ENCODE results near the gene DTX3L. TPM values are rescaled to one million over a fixed set of nuclear protein-coding genes. Genes with fewer than 3 reads are reported as not detected.

The DTX3L gene
- total and polyA plus RNA-seq, 2 experiments from 2014 or later: 10.6 to 27.2 TPM

- 89% methylated on average over 2 of the region's 2 CpGs for WGBS (ENCODE audit: low lambda C conversion rate, missing lambda C conversion rate)
- Histone ChIP-seq H3K36me3 (replicated peaks; ENCODE audit: insufficient read depth, low read depth) (no peaks in the 10 kb centered on the region), H3K79me2 (no peaks in the 10 kb centered on the region), H2AFZ (no peak overlapping the region), H3K4me1 (ENCODE audit: insufficient read depth) (no peaks in the 10 kb centered on the region), H3K4me3 (no peak overlapping the region), H3K27ac (no peak overlapping the region), H3K4me2 (no peak overlapping the region), H3K9me3 (ENCODE audit: low read depth) (no peaks in the 10 kb centered on the region), H4K20me1 (ENCODE audit: insufficient read depth, poor library complexity, severe bottlenecking) (no peaks in the 10 kb centered on the region), H3K27me3 (no peaks in the 10 kb centered on the region), H3K9me2 (replicated peaks; ENCODE audit: insufficient read depth) (no peaks in the 10 kb centered on the region)
- TF ChIP-seq CTCF (IDR thresholded peaks at IDR 0.05; ENCODE audit: poor library complexity) (no peak), EZH2 (IDR thresholded peaks at IDR 0.05; ENCODE audit: borderline replicate concordance) (no peak), EZH2phosphoT487 (IDR thresholded peaks at IDR 0.05; ENCODE audit: low read depth, severe bottlenecking, unreplicated experiment) (no peak)
- no peak for DNase-seq (ENCODE audit: low spot score)
Measured at GRCh38 chr3:122533480-122533879, 30.7 kb upstream of the DTX3L start.

- no peaks in the 10 kb centered on the region for H3K9me3 ChIP-seq (ENCODE audit: low read depth)
- no peak for TF ChIP-seq EZH2phosphoT487 (IDR thresholded peaks at IDR 0.05; ENCODE audit: low read depth, severe bottlenecking, unreplicated experiment)
- TF ChIP-seq EZH2 (IDR thresholded peaks at IDR 0.05; ENCODE audit: borderline replicate concordance): no peak
- no peak for TF ChIP-seq CTCF (IDR thresholded peaks at IDR 0.05; ENCODE audit: poor library complexity)
- H3K36me3 ChIP-seq (replicated peaks; ENCODE audit: insufficient read depth, low read depth): no peaks in the 10 kb centered on the region
- no peaks in the 10 kb centered on the region for H3K9me2 ChIP-seq (replicated peaks; ENCODE audit: insufficient read depth)
- no peak overlapping the region for H2AFZ ChIP-seq
- no peak overlapping the region for H3K4me3 ChIP-seq
- WGBS (ENCODE audit: low lambda C conversion rate, missing lambda C conversion rate): 57% methylated on average over 1 of the region's 1 CpG
- H3K4me2 ChIP-seq: no peak overlapping the region
- no peaks in the 10 kb centered on the region for H3K27me3 ChIP-seq
- H3K27ac ChIP-seq: peak overlapping the region; percentile 40
- no peaks in the 10 kb centered on the region for H3K4me1 ChIP-seq (ENCODE audit: insufficient read depth)
- H4K20me1 ChIP-seq (ENCODE audit: insufficient read depth, poor library complexity, severe bottlenecking): no peaks in the 10 kb centered on the region
- DNase-seq (ENCODE audit: low spot score): peak; percentile 42
- H3K79me2 ChIP-seq: no peaks in the 10 kb centered on the region
Measured at GRCh38 chr3:122533931-122534334, 30.2 kb upstream of the DTX3L start.

GRCh38 chr3:122535964-122536631 lies 28.0 kb upstream of the DTX3L start:
- no peaks in the 10 kb centered on the region for H3K27me3 ChIP-seq
- H3K79me2 ChIP-seq: no peaks in the 10 kb centered on the region
- H3K4me1 ChIP-seq (ENCODE audit: insufficient read depth): no peaks in the 10 kb centered on the region
- no peaks in the 10 kb centered on the region for H3K9me2 ChIP-seq (replicated peaks; ENCODE audit: insufficient read depth)
- no peak overlapping the region for H3K27ac ChIP-seq
- H4K20me1 ChIP-seq (ENCODE audit: insufficient read depth, poor library complexity, severe bottlenecking): no peaks in the 10 kb centered on the region
- WGBS (ENCODE audit: low lambda C conversion rate, missing lambda C conversion rate): 75% methylated on average over 6 of the region's 6 CpGs
- no peak overlapping the region for H3K4me3 ChIP-seq
- DNase-seq (ENCODE audit: low spot score): no peak
- no peak overlapping the region for H3K4me2 ChIP-seq
- no peak for TF ChIP-seq EZH2phosphoT487 (IDR thresholded peaks at IDR 0.05; ENCODE audit: low read depth, severe bottlenecking, unreplicated experiment)
- TF ChIP-seq EZH2 (IDR thresholded peaks at IDR 0.05; ENCODE audit: borderline replicate concordance): no peak
- no peak for TF ChIP-seq CTCF (IDR thresholded peaks at IDR 0.05; ENCODE audit: poor library complexity)
- H3K9me3 ChIP-seq (ENCODE audit: low read depth): no peaks in the 10 kb centered on the region
- H3K36me3 ChIP-seq (replicated peaks; ENCODE audit: insufficient read depth, low read depth): no peaks in the 10 kb centered on the region
- no peak overlapping the region for H2AFZ ChIP-seq

Data from hepatocyte (in vitro differentiated cells).